ENCODE results near the gene LPAR6.
"Not testable (repeated sequence)": the region's sequence is repeated elsewhere in the genome, so short reads cannot be mapped to it uniquely, and the experiment has no call there.

LPAR6 gene

GRCh38 chr13:48412881-48413351, at the start of gene LPAR6:
TSS of gene LPAR6 (minus strand) at chr13:48413113. CDS start at chr13:48412423, 690 bp downstream.
- no peak for DNase-seq (ENCODE audit: low spot score)

- no peak for DNase-seq (ENCODE audit: low spot score)
Observed at GRCh38 chr13:48457578-48458242, 44.8 kb upstream of the LPAR6 start.

GRCh38 chr13:48456546-48456945, 43.6 kb upstream of the LPAR6 start:
- no peak for DNase-seq (ENCODE audit: low spot score)

GRCh38 chr13:48451196-48451595, 38.3 kb upstream of the LPAR6 start:
- not testable (repeated sequence) for DNase-seq (ENCODE audit: low spot score)

- DNase-seq (ENCODE audit: low spot score): no peak
Observed at GRCh38 chr13:48449656-48450055, 36.7 kb upstream of the LPAR6 start.

- no peak for DNase-seq (ENCODE audit: low spot score)
Observed at GRCh38 chr13:48448959-48449614, 36.2 kb upstream of the LPAR6 start.

GRCh38 chr13:48448285-48448958, 35.5 kb upstream of the LPAR6 start:
- DNase-seq (ENCODE audit: low spot score): no peak

- no peak for DNase-seq (ENCODE audit: low spot score)
Observed at GRCh38 chr13:48446464-48446863, 33.6 kb upstream of the LPAR6 start.

GRCh38 chr13:48443442-48444208, 30.7 kb upstream of the LPAR6 start:
- DNase-seq (ENCODE audit: low spot score): no peak

- no peak for DNase-seq (ENCODE audit: low spot score)
Observed at GRCh38 chr13:48437371-48437770, 24.5 kb upstream of the LPAR6 start.

GRCh38 chr13:48436661-48437288, 23.9 kb upstream of the LPAR6 start:
- DNase-seq (ENCODE audit: low spot score): no peak

- no peak for DNase-seq (ENCODE audit: low spot score)
Observed at GRCh38 chr13:48434200-48434599, 21.3 kb upstream of the LPAR6 start.

- DNase-seq (ENCODE audit: low spot score): no peak
Observed at GRCh38 chr13:48431987-48432615, 19.2 kb upstream of the LPAR6 start.

- DNase-seq (ENCODE audit: low spot score): no peak
Observed at GRCh38 chr13:48431431-48431830, 18.5 kb upstream of the LPAR6 start.

- no peak for DNase-seq (ENCODE audit: low spot score)
Observed at GRCh38 chr13:48429886-48430285, 17.0 kb upstream of the LPAR6 start.

- DNase-seq (ENCODE audit: low spot score): no peak
Observed at GRCh38 chr13:48429036-48429435, 16.1 kb upstream of the LPAR6 start.

GRCh38 chr13:48426755-48427298, 13.9 kb upstream of the LPAR6 start:
- DNase-seq (ENCODE audit: low spot score): not testable (repeated sequence)

GRCh38 chr13:48426052-48426451, 13.1 kb upstream of the LPAR6 start:
- DNase-seq (ENCODE audit: low spot score): no peak

GRCh38 chr13:48424212-48424611, 11.3 kb upstream of the LPAR6 start:
- DNase-seq (ENCODE audit: low spot score): no peak

- not testable (repeated sequence) for DNase-seq (ENCODE audit: low spot score)
Observed at GRCh38 chr13:48422003-48422402, 9.1 kb upstream of the LPAR6 start.

GRCh38 chr13:48415516-48415915, 2.6 kb upstream of the LPAR6 start:
- DNase-seq (ENCODE audit: low spot score): no peak

All from hematopoietic multipotent progenitor cell treated with erythropoietin and hydrocortisone succinate and interleukin-3 and kit ligand, for 15 days (in vitro differentiated cells).